KMS-11 (cell line): Measurements from ENCODE around the gene DUOXA1.

Source experiments
- H2AFZ ChIP-seq: fragments of 200-600 bp; sonication (generic); 2 replicates; pipeline ENCODE4 v1.6.1; 2016; ENCODE audit warnings: antibody characterized with exemption, mixed run types, low read depth
- H3K27ac ChIP-seq: fragments of 200-600 bp; sonication (generic); 2 replicates; pipeline ENCODE4 v1.6.1; 2016; ENCODE audit warnings: mild to moderate bottlenecking, mixed run types
- H3K27me3 ChIP-seq: fragments of 200-600 bp; sonication (generic); 2 replicates; pipeline ENCODE4 v1.6.1; 2017; ENCODE audit warnings: mild to moderate bottlenecking, low read depth, mixed run types, moderate library complexity; ENCODE audit not compliant: insufficient read depth
- H3K36me3 ChIP-seq: fragments of 200-600 bp; sonication (generic); 2 replicates; pipeline ENCODE4 v1.6.1; 2017; ENCODE audit warnings: mild to moderate bottlenecking, mixed run types; ENCODE audit not compliant: insufficient read depth
- H3K4me1 ChIP-seq: fragments of 200-600 bp; sonication (generic); 2 replicates; pipeline ENCODE4 v1.6.1; 2016; ENCODE audit warnings: mild to moderate bottlenecking, low read depth, mixed run types; ENCODE audit not compliant: poor library complexity, severe bottlenecking
- H3K4me2 ChIP-seq: fragments of 200-600 bp; sonication (generic); 2 replicates; pipeline ENCODE4 v1.7.0; 2016; ENCODE audit warnings: mild to moderate bottlenecking, mixed run types
- H3K4me3 ChIP-seq: fragments of 200-600 bp; sonication (generic); IDR thresholded peaks from 2 replicates; pipeline ENCODE4 v1.6.1; 2017; ENCODE audit warnings: low read depth, low read length, mixed read lengths; ENCODE audit not compliant: insufficient read depth
- H3K79me2 ChIP-seq: fragments of 200-600 bp; sonication (generic); 2 replicates; pipeline ENCODE4 v1.6.1; 2016; ENCODE audit warnings: low read depth, mixed run types; ENCODE audit not compliant: insufficient read depth
- H3K9ac ChIP-seq: fragments of 200-600 bp; sonication (generic); 2 replicates; pipeline ENCODE4 v1.6.1; 2016; ENCODE audit warnings: mild to moderate bottlenecking, mixed run types
- H4K20me1 ChIP-seq: fragments of 200-600 bp; sonication (generic); 2 replicates; pipeline ENCODE4 v1.6.1; 2016; ENCODE audit warnings: mild to moderate bottlenecking, mixed run types; ENCODE audit not compliant: insufficient read depth
- CTCF ChIP-seq: fragments of 200-600 bp; sonication (generic); conservative IDR thresholded peaks from 2 replicates; pipeline ENCODE4 v1.6.1; 2017; ENCODE audit warnings: low read depth, mild to moderate bottlenecking, antibody characterized with exemption, low read length, moderate library complexity, mixed read lengths

DUOXA1 gene

DNA sequence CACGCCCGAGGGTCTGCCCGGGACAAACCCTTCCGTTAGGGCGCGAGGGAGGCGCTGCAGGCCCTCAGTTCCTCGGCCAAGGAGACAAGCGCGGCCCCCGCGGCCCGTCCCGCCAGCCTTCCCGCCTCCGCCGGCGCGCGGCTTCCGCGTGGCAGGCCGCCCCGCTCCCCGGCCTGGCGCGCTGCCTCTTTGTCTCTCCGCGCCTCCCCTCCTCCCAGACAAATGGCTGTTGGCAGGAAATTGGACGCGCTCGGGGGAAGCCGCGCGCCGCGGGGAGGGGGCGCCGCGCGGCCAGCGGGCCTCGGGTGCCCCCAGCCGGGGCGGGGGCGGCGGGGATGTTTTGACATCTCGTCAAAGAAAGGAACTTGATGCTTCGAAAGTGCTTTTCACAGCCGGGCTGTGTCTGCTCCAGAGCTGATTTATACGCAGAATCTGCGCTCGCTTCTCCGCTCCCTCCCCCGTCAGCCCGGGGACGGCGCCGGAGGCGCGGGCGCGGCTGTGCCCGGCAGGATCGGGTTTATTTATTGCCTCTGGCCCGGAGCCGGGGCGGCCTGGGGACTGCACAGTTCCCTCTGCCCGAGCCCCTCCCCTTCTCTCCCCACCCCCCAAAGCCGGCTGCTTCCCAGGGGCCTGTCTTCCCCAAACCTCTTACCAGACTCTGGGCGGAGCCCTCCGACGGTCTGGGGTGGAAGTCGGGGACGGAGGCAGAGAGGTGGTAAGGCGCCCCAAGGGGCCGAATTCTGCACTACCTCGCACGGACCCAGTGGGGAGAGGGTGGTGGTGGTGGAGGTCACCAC, 37.4 kb upstream of the DUOXA1 start:
- H4K20me1 ChIP-seq, result no peaks in the 10 kb centered on the region
- H3K4me1 ChIP-seq, result peaks cover 13% of the 10 kb centered on the region
- no peaks in the 10 kb centered on the region for H3K27me3 ChIP-seq
- no peaks in the 10 kb centered on the region for H3K36me3 ChIP-seq
- TF ChIP-seq CTCF, result peak; percentile 65
- H3K9ac ChIP-seq, result peak overlapping the region; percentile 98
- no peaks in the 10 kb centered on the region for H3K79me2 ChIP-seq
- no peak overlapping the region for H3K4me3 ChIP-seq
- peak overlapping the region; percentile 94 for H3K27ac ChIP-seq
- H2AFZ ChIP-seq, result peak overlapping the region; percentile 96
- H3K4me2 ChIP-seq, result peak overlapping the region; percentile 95

DNA sequence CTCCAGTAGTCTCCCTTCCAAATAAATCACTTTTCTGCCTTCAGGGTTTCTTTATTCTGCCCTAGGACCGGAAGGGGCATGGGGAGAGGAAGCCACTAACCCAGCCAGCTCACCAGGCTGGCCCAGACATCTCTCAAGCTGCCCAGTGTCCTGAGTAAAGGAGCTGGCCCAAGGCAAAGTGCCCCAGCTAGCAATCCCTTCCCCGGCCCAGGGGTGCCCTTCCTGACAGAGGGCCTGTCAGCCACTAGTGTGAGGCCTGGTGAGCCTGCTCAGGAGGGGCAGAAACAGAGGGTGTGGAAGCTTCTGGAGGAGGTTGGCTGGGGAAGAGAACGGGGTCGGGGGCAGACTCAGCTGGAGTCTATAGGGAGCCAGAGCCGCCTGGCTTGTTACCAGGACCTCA, 35.9 kb upstream of the DUOXA1 start:
- no peak for TF ChIP-seq CTCF
- no peaks in the 10 kb centered on the region for H3K36me3 ChIP-seq
- no peaks in the 10 kb centered on the region for H4K20me1 ChIP-seq
- H2AFZ ChIP-seq, result no peak overlapping the region
- peaks cover 13% of the 10 kb centered on the region for H3K4me1 ChIP-seq
- no peaks in the 10 kb centered on the region for H3K79me2 ChIP-seq
- H3K4me3 ChIP-seq, result no peak overlapping the region
- H3K4me2 ChIP-seq, result no peak overlapping the region; the same call in 1 of the 2 replicates
- no peak overlapping the region for H3K27ac ChIP-seq
- H3K9ac ChIP-seq, result no peak overlapping the region
- H3K27me3 ChIP-seq, result no peaks in the 10 kb centered on the region

DNA sequence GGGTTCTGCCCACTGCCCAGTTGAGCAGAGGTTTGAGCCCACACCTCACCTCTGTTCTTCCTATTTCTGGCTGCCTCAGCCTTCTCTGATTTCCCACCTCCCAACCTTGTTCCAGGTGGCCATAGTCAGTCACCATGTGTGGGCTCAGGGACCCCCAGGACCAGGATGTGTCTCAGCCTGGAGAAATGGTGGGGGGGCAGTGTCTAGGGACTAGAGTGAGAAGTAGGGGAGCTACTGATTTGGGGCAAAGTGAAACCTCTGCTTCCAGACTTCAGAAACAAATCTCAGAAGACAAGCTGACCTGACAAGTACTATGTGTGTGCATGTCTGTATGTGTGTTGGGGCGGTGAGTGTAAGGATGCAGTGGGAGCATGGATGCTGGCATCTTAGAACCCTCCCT, 35.2 kb upstream of the DUOXA1 start:
- no peaks in the 10 kb centered on the region for H4K20me1 ChIP-seq
- no peak overlapping the region for H3K9ac ChIP-seq
- H3K79me2 ChIP-seq, result no peaks in the 10 kb centered on the region
- TF ChIP-seq CTCF, result no peak
- H3K27ac ChIP-seq, result no peak overlapping the region
- H2AFZ ChIP-seq, result no peak overlapping the region
- H3K4me2 ChIP-seq, result no peak overlapping the region
- H3K4me1 ChIP-seq, result peaks cover 13% of the 10 kb centered on the region
- H3K4me3 ChIP-seq, result no peak overlapping the region
- no peaks in the 10 kb centered on the region for H3K36me3 ChIP-seq
- H3K27me3 ChIP-seq, result no peaks in the 10 kb centered on the region

GRCh38 chr15:45163508-45163856, 33.8 kb upstream of the DUOXA1 start:
- TF ChIP-seq CTCF, result no peak
- Histone ChIP-seq H2AFZ (no peak overlapping the region), H3K27ac (no peak overlapping the region)

More at GRCh38 chr15:45163508-45163856, 33.8 kb upstream of the DUOXA1 start:
- H3K36me3 ChIP-seq, result no peaks in the 10 kb centered on the region
- H3K79me2 ChIP-seq, result no peaks in the 10 kb centered on the region
- no peaks in the 10 kb centered on the region for H4K20me1 ChIP-seq
- no peak overlapping the region for H3K4me2 ChIP-seq
- H3K4me3 ChIP-seq, result no peak overlapping the region
- H3K9ac ChIP-seq, result no peak overlapping the region
- peaks cover 13% of the 10 kb centered on the region for H3K4me1 ChIP-seq
- H3K27me3 ChIP-seq, result no peaks in the 10 kb centered on the region
